GM12878 (cell line): ENCODE results near the gene SH3D19. TPM values are rescaled to one million over a fixed set of nuclear protein-coding genes. Genes with fewer than 3 reads are reported as not detected.

Experiments
- ATAC-seq: fragments of 200-7000 bp; cut with Tn5 transposase; 3 replicates; pipeline ENCODE4 v1.9.1; 2020; ENCODE audit warnings: mild to moderate bottlenecking, moderate library complexity
- BruUV-seq: library from RNA; stranded (reverse); fragments of 400-500 nt; replicated peaks from 2 replicates; lab custom pipeline; 2021; lab: Mats Ljungman, UMichigan
- CTCF ChIA-PET: fragments of 300-600 bp; sonication (Branson Sonifier 250); formaldehyde crosslinking; extraction: SDS; loops from one replicate; lab custom pipeline; 2021; ENCODE audit warnings: inconsistent platforms; lab: Yijun Ruan, JAX
- POLR2A ChIA-PET: fragments of 350-600 bp; formaldehyde crosslinking; extraction: SDS; loops from one replicate; lab custom pipeline; 2021; ENCODE audit warnings: inconsistent platforms; lab: Charles Lee
- RAD21 ChIA-PET: fragments of 300-600 bp; sonication (Branson Sonifier 250); formaldehyde crosslinking; loops from one replicate; lab custom pipeline; 2023; ENCODE audit warnings: antibody characterized with exemption; ENCODE audit not compliant: unreplicated experiment; lab: Charles Lee
- SMC1A ChIA-PET: fragments of 300-600 bp; sonication (Branson Sonifier 250); formaldehyde crosslinking; loops from one replicate; lab custom pipeline; 2023; ENCODE audit not compliant: unreplicated experiment, uncharacterized antibody; lab: Charles Lee
- DNase-seq: peaks from one replicate; pipeline ENCODE4 v3.0.0-alpha.2; 2011; ENCODE audit warnings: low read depth, low spot score
- FAIRE-seq: peaks from 3 replicates; lab custom pipeline; 2011; peaks lifted over from hg19 to GRCh38; lab: Jason Lieb, UNC
- H2AFZ ChIP-seq: 2 replicates; pipeline ENCODE4 v1.6.0; 2011; ENCODE audit warnings: low read depth, low read length, control low read depth; ENCODE audit not compliant: control insufficient read depth
- H3K27ac ChIP-seq: 2 replicates; pipeline ENCODE4 v1.5.1; 2011; ENCODE audit warnings: control low read depth; ENCODE audit not compliant: control insufficient read depth, insufficient read depth
- H3K27me3 ChIP-seq, 2 experiments: replicated peaks in 1 of 2; 2 replicates each; pipeline versions ENCODE4 v1.6.0 to v1.6.1; 2011; ENCODE audit warnings: low read length in 1 of 2; ENCODE audit not compliant: control insufficient read depth in 2 of 2, insufficient read depth in 2 of 2
- H3K36me3 ChIP-seq, 2 experiments: 2 replicates each; pipeline ENCODE4 v1.5.1; 2011; ENCODE audit warnings: low read length in 1 of 2; ENCODE audit not compliant: control insufficient read depth in 2 of 2, insufficient read depth in 2 of 2
- H3K4me1 ChIP-seq: 2 replicates; pipeline ENCODE4 v1.6.1; 2011; ENCODE audit warnings: mild to moderate bottlenecking, low read length, moderate library complexity, mixed read lengths; ENCODE audit not compliant: control insufficient read depth, insufficient read depth
- H3K4me2 ChIP-seq: 2 replicates; pipeline ENCODE4 v1.6.0; 2011; ENCODE audit warnings: control low read depth; ENCODE audit not compliant: control insufficient read depth, insufficient read depth
- H3K4me3 ChIP-seq: fragments of 200-600 bp; sonication (generic); 2 replicates; pipeline ENCODE4 v1.5.1; 2016
- H3K79me2 ChIP-seq: 2 replicates; pipeline ENCODE4 v1.6.0; 2011; ENCODE audit warnings: low read length; ENCODE audit not compliant: control insufficient read depth, insufficient read depth
- H3K9ac ChIP-seq: 2 replicates; pipeline ENCODE4 v1.8.0; 2011; ENCODE audit warnings: low read length, control low read depth, mixed read lengths; ENCODE audit not compliant: control insufficient read depth, insufficient read depth
- H3K9me3 ChIP-seq: replicated peaks from 3 replicates; pipeline ENCODE4 v1.5.1; 2011; ENCODE audit warnings: mild to moderate bottlenecking, low read length; ENCODE audit not compliant: control insufficient read depth, insufficient read depth
- H4K20me1 ChIP-seq: 2 replicates; pipeline ENCODE4 v1.6.0; 2011; ENCODE audit not compliant: control insufficient read depth, insufficient read depth
- BCLAF1 ChIP-seq: fragments of 450-650 bp; IDR thresholded peaks from 2 replicates; pipeline ENCODE4 v1.6.1; 2017; ENCODE audit warnings: antibody characterized with exemption, mild to moderate bottlenecking, moderate library complexity
- E4F1 ChIP-seq: fragments of 450-650 bp; IDR thresholded peaks from 2 replicates; pipeline ENCODE4 v1.6.1; 2018; ENCODE audit warnings: borderline replicate concordance, mild to moderate bottlenecking; ENCODE audit not compliant: partially characterized antibody
- ETV6 ChIP-seq, 2 experiments: fragments of 450-650 bp in 1 of 2; IDR thresholded peaks in 1 of 2; conservative IDR thresholded peaks in 1 of 2; 2 replicates each; pipeline ENCODE4 v1.6.1; 2014; ENCODE audit warnings: antibody characterized with exemption in 1 of 2, borderline replicate concordance in 1 of 2, low read depth in 1 of 2, mild to moderate bottlenecking in 1 of 2, moderate library complexity in 1 of 2
- PML ChIP-seq: IDR thresholded peaks from 2 replicates; pipeline ENCODE4 v1.6.1; 2012; ENCODE audit warnings: low read length, inconsistent platforms
- SIN3A ChIP-seq: IDR thresholded peaks from 2 replicates; pipeline ENCODE4 v1.6.1; 2012; ENCODE audit warnings: low read depth, low read length, improper control_type of control experiment
- ZNF622 ChIP-seq: fragments of 450-650 bp; IDR thresholded peaks from 2 replicates; pipeline ENCODE4 v1.6.1; 2017; ENCODE audit warnings: mild to moderate bottlenecking, inconsistent platforms
- WGBS: methylation state at CpG from one replicate; pipeline ENCODE4 v1.1.6; 2016; ENCODE audit warnings: low lambda C conversion rate; ENCODE audit not compliant: insufficient replicate concordance, insufficient coverage; ENCODE audit errors: missing lambda C conversion rate; 5-methylcytosine and 5-hydroxymethylcytosine counted together
- in situ Hi-C: fragments of 300-500 bp; cut with MboI; formaldehyde crosslinking; loops from 9 replicates; pipeline ENCODE4 v1.14.3; 2018; ENCODE audit warnings: mixed read lengths
- intact Hi-C: fragments of 100-400 bp; cut with micrococcal nuclease; formaldehyde crosslinking; loops from one replicate; pipeline ENCODE4 v1.14.2; 2022; ENCODE audit not compliant: unreplicated experiment
- polyA plus RNA-seq, 11 experiments: library from polyadenylated mRNA; depleted of rRNA in 4 of 11; unstranded in 6 of 11; stranded (reverse) in 5 of 11; fragments of >200 nt; fragmentation: Nextera tagmentation in 4 of 11; fragmentation: Illumina TruSeq in 1 of 11; extraction: Ambion mirVana in 4 of 11; extraction: Trizol in 1 of 11; gene quantifications; 1 replicate in 1 of 11; 2 replicates in 10 of 11; pipeline versions ENCODE4 v1.2.1 to v1.2.3, GENCODE V29; 2011 to 2016; ENCODE audit warnings: inconsistent platforms in 2 of 11, missing spikeins in 2 of 11, low read depth in 1 of 11
- total RNA-seq, 4 experiments: library from RNA; depleted of rRNA in 3 of 4; stranded (reverse); fragments of >200 nt in 3 of 4; fragmentation: Illumina TruSeq in 1 of 4; extraction: Trizol in 1 of 4; gene quantifications; 2 replicates each; pipeline versions ENCODE4 v1.2.1 to v1.2.3, GENCODE V29; 2013 to 2021

SH3D19 gene
- total and polyA plus RNA-seq, 10 of the 15 experiments (the other 5 are each of a cell fraction or from before 2014, with no cell fraction given): 0.03 to 6.9 (median 0.33) TPM; not detected in 3

- Histone ChIP-seq H4K20me1 (no peaks in the 10 kb centered on the region), H3K79me2 (no peaks in the 10 kb centered on the region), H3K4me3 (no peak overlapping the region), H3K27me3 (no peaks in the 10 kb centered on the region), H2AFZ (no peak overlapping the region), H3K9me3 (no peaks in the 10 kb centered on the region), H3K9ac (no peak overlapping the region), H3K4me2 (no peak overlapping the region), H3K4me1 (no peaks in the 10 kb centered on the region), H3K27ac (no peak overlapping the region), H3K36me3 (no peaks in the 10 kb centered on the region)
- WGBS: 30% methylated on average over 5 of the region's 5 CpGs
- FAIRE-seq (no peak), DNase-seq (no peak), ATAC-seq (no peak)
- intact Hi-C loops (no loop called here), in situ Hi-C loops (no loop called here)
- ChIA-PET POLR2A (no interaction called here), SMC1A (no interaction called here), CTCF (no interaction called here), RAD21 (no interaction called here)
- TF ChIP-seq SIN3A: no peak
- TF ChIP-seq E4F1: no peak
- TF ChIP-seq ZNF622: no peak
- TF ChIP-seq BCLAF1: no peak
- no peak for TF ChIP-seq ETV6 (conservative IDR thresholded peaks at IDR 0.05 in 1 of 2, IDR thresholded peaks at IDR 0.05 in 1 of 2; ENCODE audit: borderline replicate concordance in 1 of 2, low read depth in 1 of 2)
- no peak for TF ChIP-seq PML
- BruUV-seq: no TSS peak
These were observed 129.6 kb downstream of the SH3D19 start for GRCh38 chr4:151195801-151196200.
